CD4-positive, alpha-beta T cell treated with Interleukin-12 subunit alpha and Interleukin-12 subunit beta, for 1 hour (primary cell): ENCODE data around the gene BCL2L13.
"Not testable (repeated sequence)": the region's sequence is repeated elsewhere in the genome, so short reads cannot be mapped to it uniquely, and the experiment has no call there.

Experiments used
- DNase-seq: peaks from one replicate; pipeline ENCODE4 v3.0.0-alpha.2; 2020

BCL2L13 gene

GRCh38 chr22:17698276-17698675 is 59.7 kb downstream of the BCL2L13 start:
- not testable (repeated sequence) for DNase-seq

- DNase-seq: no peak
These were observed 60.4 kb downstream of the BCL2L13 start for GRCh38 chr22:17698948-17699347.

DNA sequence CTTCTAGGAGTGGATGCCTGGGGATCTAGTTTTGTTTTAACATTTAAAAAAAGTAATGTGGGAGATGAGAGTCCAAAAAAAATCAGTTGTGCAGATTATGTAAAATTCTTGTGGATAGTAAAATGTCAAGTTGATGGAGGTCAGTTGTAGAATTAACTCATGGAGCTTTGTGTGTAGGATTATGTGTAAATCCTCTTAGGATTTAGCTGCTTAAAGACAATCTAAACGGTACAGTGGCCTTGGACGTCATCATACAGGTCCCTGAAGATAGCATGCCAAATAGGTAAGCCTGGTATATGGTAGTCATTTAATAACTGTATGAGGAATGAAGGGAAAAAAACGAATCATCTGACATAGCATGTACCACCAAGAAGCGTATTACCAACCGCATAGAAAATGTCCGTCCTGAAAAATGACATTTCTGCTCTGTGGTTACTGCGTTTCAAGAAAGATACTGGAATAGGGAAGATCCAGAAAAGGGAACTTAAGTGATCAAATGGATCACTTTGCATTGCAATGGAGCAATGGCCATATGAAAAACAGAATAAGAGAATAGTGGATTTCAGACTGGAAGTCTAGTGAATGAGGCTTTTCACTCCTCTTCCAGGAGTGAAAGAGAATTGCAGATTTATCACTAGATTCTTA is 61.3 kb downstream of the BCL2L13 start:
- no peak for DNase-seq

DNA sequence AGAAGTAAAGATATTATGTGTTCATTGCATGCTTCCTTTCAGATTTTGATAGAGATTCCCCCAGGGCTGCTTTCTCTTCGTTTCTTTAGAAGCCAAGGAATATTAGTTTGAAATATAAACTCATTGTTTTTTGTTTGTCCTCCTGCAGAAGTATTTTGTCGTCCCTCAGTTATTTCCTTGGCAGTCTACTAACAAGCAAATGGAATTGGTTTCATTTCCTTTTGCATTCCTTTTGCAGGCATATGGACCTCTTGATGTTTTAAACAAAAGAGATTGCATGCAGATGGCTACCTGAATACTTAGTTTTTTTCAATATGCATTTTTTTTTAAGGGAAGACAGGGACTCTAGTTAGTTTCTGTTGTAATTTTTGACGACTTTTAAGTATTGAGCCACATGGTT is 62.2 kb downstream of the BCL2L13 start:
- no peak for DNase-seq

DNA sequence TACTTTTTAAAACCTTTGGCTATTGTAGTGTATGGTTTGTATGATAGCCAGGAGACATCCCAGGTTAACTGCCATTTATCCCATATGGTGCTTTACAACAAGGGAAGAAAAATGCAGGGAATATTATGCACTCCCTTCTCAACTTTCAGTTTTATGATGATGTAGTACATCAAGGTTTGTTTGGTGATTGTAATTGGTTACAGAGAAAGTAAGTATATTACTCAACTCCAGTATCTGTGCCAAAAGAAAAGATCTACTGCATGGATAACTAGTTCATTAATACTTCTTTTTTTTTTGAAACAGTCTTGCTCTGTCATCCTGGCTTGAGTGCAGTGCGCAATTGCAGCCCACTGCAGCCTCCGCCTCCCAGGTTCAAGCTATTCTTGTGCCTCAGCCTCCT is 65.3 kb downstream of the BCL2L13 start:
- DNase-seq: no peak

- no peak for DNase-seq
These were observed 67.0 kb downstream of the BCL2L13 start for GRCh38 chr22:17705546-17705945.

DNA sequence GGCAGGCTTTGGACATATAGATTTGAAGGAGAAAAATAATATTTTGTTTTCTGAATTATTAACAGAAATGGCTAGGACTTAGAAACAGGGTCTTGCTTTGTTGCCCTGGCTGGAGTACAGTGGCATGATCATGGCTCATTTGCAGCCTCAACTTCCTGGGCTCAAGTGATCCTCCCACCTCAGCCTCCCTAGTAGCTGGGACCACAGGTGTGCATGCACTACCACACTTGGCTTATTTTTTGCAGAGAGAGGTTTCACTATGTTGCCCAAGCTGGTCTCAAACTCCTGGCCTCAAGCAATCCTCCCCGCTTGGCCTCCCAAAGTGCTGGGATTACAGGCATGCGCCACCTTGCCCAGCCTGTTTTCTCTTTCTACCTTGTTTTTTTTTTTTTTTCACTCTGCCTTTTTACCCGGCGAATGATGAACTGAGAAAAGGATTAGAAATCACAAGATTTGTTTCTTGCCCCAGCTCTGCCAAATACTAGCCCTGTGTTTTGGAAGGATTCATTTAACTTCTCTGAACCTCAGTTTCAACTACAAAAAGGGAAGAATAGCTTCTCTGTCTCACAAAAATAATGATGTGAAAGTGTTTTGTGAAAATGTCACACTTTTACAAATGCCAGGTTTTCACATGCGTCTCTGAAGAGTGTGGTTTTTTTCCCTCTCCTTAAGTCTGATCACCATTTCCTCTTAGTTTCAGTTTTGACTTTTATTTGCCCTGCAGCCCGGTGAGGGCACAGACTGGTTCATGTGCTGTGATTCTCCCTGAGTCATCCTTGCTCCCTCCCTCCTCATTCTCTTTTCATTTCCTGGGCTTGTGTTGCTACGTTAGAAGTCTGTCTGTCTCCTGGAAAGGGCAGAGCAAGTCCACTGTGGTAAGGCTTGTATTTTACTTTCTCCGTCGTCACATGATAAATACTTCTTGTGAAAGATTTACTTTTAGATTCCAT is 67.7 kb downstream of the BCL2L13 start:
- peak; percentile 23 for DNase-seq

- no peak for DNase-seq
These were observed 68.4 kb downstream of the BCL2L13 start for GRCh38 chr22:17706947-17707346.

- DNase-seq: no peak
These were observed 69.0 kb downstream of the BCL2L13 start for GRCh38 chr22:17707526-17707925.

DNA sequence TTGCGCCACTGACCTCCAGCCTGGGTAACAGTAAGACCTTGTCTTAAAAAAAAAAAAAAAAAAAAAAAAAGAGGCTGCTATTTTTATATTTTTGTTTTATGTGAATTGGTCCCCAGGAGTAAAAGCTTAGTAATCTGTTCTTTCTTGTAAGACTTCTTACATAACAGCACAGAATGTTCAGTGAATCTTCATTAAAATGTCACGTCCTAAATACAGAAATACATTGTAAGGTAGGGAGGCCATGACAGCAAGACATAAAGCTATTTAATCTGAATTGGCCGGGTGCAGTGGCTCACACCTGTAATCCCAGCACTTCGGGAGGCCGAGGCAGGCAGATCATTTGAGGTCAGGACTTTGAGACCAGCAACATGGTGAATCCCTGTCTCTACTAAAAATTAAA is 71.5 kb downstream of the BCL2L13 start:
- DNase-seq: no peak

- no peak for DNase-seq
These were observed 73.9 kb downstream of the BCL2L13 start for GRCh38 chr22:17712441-17712840.

DNA sequence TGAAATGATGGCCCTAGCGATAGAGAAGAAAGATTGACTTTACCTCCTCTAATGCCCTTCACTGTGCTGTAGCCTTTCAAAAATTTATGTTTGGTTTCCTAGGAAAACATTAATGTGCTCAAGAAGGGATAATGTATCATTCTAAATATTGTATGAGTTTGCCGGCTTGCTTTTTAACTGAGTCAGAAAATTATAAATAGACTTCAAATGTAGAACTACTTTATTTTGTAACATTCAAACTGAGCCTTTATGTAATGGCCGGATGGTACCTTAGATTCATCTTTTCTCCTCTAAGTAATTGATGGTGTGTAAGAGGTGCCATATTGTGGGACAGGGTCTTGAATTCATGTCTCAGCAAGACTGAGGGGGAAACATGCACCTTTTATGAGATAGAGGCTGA is 78.0 kb downstream of the BCL2L13 start:
- DNase-seq: no peak

DNA sequence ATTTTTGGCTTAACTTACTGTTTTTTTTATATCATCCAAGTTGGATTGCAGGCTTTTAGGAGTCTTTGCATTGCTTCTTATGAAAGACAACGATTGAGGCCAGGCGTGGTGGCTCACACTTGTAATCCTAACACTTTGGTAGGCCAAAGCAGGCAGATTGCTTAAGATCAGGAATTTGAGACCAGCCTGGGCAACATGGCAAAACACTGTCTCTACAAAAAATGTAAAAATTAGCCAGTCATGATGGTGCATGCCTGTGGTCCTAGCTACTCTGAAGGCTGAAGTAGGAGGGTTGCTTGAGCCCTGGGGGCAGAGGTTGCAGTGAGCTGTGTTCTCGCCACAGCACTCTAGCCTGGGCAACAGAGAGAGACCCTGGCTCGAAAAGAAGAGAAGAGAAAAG is 79.2 kb downstream of the BCL2L13 start:
- no peak for DNase-seq

- no peak for DNase-seq
These were observed 81.4 kb downstream of the BCL2L13 start for GRCh38 chr22:17719911-17720310.

DNA sequence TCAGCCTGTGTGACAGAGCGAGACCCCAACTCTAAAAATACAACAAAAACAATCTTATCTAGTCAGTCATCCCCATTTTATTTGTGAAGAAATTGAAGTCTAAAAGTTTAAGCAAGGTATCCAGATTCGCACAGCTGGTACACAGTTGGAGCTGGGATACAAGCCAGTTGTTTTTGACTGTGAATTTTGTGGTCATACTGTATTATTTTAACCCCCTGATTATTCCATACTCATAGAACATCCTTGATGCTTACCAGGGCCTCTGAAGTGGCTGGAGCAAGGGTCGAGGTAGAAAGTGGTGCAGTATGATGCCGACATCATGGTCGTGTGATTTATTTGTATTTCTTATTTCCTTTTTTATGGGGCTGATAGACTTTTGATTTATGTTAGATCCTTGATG is 85.7 kb downstream of the BCL2L13 start:
- no peak for DNase-seq

- no peak for DNase-seq
These were observed 86.3 kb downstream of the BCL2L13 start for GRCh38 chr22:17724678-17725499.

DNA sequence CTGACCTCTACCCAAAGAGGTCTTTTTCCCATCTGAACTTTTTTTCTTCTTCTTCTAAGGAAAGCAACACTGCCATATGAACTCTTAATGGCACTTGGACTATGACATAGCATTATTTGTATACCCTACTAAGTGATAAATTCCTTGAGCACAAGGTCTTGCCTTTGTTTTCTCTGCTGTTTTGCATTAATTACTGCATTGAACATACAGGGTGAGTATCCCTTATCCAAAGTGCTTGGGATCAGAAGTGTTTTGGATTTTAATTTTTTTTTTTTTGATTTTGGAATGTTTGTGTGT is 86.9 kb downstream of the BCL2L13 start:
- no peak for DNase-seq

DNA sequence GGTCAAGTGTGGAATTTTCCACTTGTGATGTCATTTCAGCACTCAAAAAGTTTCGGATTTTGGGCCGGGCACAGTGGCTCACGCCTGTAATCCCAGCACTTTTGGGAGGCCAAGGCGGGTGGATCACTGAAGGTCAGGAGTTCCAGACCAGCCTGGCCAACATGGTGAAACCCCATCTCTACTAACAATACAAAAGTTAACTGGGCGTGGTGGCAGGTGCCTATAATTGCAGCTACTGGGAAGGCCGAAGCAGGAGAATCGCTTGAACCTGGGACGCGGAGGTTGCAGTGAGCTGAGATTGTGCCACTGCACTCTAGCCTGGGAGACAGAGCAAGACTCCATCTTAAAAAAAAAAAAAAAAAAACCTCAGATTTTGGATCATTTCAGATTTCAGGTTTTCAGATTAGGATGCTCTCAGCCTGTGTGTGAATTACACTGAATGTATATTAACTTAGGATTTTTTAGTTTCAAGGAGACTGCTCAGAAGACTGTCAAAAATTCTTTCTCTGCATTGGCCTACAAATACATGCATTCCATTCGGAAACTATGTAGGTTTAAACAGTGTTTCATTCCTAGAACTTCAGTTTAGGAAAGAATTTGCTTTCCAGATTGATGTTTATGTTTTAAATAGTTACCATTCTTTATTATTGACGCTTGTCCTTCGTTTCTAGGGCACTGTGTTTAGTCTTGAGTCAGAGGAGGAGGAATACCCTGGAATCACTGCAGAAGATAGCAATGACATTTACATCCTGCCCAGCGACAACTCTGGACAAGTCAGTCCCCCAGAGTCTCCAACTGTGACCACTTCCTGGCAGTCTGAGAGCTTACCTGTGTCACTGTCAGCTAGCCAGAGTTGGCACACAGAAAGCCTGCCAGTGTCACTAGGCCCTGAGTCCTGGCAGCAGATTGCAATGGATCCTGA is 87.7 kb downstream of the BCL2L13 start:
- no peak for DNase-seq

- DNase-seq: no peak
These were observed 88.7 kb downstream of the BCL2L13 start for GRCh38 chr22:17726928-17727897.

GRCh38 chr22:17728786-17729185 is 90.2 kb downstream of the BCL2L13 start:
- DNase-seq: no peak

DNA sequence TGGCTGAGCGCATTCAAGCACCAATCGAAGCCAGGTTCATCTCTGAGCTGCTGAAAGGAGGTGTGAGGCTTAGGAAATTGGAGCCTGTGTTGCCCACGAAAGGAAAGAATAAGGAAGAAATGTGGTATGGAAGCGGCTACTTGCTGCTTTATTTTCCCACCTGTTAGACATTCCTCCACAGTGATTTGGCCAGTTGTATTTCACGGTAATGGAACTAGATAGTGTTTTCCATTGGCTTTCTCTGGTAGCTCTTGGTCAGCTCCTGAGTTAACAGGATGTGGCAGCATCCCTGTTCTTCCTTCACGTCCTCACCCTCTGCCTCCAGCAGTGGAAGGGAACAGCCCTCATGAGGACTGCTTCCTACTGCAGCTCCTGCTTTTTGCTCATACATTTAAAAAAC is 91.0 kb downstream of the BCL2L13 start:
- no peak for DNase-seq
